Adipose tissue (tissue), 3 donors: Measurements from ENCODE around the gene SECISBP2. TPM values are rescaled to one million over a fixed set of nuclear protein-coding genes. Genes with fewer than 3 reads are reported as not detected.

ENCODE experiments used
- H3K27ac ChIP-seq: one replicate; pipeline ENCODE4 v1.5.1; 2013; ENCODE audit warnings: low read depth, low read length
- WGBS, 3 donors: extraction: QIAGEN DNeasy Blood & Tissue Kit; methylation state at CpG; one replicate each; pipeline ENCODE4 v1.1.7; 2013; 5-methylcytosine and 5-hydroxymethylcytosine counted together
- polyA plus RNA-seq, 3 donors: library from polyadenylated mRNA; stranded (reverse); fragments of 200-250 nt; gene quantifications; one replicate each; pipeline ENCODE4 v1.2.3, GENCODE V29; 2013
- donor health status: healthy with polysubstance abuse.
- donor health status: Bipolar disorder and iron deficiency.
- donor health status: healthy.

SECISBP2 gene
- polyA plus RNA-seq, 3 donors: 22.0 to 23.6 (median 23.4) TPM

- 77 to 88% (median 83%) methylated on average over 12 to 14 of the region's 14 CpGs for WGBS, 3 donors
- no peak overlapping the region for H3K27ac ChIP-seq
Observed at GRCh38 chr9:89372230-89372816, 54.0 kb downstream of the SECISBP2 start.

DNA sequence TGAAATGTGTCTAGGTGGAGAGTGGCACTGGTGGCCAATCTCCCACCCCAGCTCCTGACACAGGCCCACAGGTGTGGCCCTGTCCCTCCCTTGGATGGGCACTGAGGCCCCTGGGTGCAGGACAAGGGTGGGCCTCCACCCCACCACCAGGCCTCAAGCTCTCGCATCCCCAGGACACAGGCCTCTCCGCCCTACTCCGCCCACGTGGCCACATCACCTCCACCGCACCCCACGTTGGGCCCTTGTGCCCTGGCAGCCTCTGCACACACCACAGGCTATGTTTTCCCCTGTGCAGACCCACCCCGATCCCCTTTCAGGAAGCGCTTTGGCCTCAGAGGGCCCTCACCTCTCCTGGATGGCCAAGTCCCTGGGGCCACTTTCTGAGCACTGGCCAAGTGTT, 54.7 kb downstream of the SECISBP2 start:
- WGBS, 3 donors: 88 to 98% (median 93%) methylated on average over 8 of the region's 8 CpGs
- H3K27ac ChIP-seq: no peak overlapping the region

- no peak overlapping the region for H3K27ac ChIP-seq
- WGBS, 3 donors: 77 to 90% (median 81%) methylated on average over 4 of the region's 4 CpGs
Observed at GRCh38 chr9:89374176-89374575, 55.9 kb downstream of the SECISBP2 start.

- no peak overlapping the region for H3K27ac ChIP-seq
- WGBS, 3 donors: 37 to 70% (median 42%) methylated on average over 8 of the region's 8 CpGs
Observed at GRCh38 chr9:89375191-89375760, 57.0 kb downstream of the SECISBP2 start.

DNA sequence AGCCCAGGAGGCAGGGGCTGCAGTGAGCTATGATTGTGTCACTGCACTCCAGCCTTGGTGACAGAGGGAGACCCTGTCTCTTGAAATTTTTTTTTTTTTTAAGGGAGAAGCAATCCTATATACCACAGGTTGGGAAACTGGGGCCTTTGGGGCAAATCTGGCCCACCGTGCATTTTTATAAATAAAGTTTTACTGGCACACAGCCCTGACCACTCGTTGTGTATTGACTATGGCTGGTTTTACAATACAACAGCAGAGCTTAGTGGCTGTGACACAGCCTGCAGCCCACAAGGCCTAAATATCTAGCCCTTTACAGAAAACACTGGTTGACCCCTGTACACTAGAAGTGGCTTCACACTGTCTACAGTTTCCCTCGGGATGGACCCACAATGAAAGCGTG, 58.0 kb downstream of the SECISBP2 start:
- no peak overlapping the region for H3K27ac ChIP-seq
- WGBS, 3 donors: 83 to 93% (median 91%) methylated on average over 4 of the region's 4 CpGs

GRCh38 chr9:89376741-89377351, 58.5 kb downstream of the SECISBP2 start:
- WGBS, 3 donors: 84 to 91% (median 87%) methylated on average over 16 to 17 of the region's 17 CpGs
- H3K27ac ChIP-seq: no peak overlapping the region

DNA sequence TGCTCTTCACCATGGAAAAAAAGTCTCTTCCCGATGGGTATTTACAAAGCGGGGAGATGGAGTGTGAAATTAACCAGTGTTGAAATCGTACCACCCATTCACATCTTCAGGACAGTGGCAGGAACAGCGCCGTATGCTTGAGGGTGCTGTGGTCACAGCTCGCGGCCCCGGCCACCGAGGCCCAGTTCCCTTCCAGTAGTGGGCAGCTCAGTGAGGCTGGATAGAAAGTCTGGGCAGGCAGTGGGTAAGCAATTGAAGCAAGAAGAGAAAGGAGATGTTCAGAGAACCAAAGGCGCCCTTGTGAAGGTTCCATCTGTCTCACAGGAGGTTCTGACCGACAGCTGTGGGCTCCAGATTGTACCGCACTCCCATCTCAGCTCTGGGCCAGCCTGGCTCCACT, 59.1 kb downstream of the SECISBP2 start:
- H3K27ac ChIP-seq: no peak overlapping the region
- 72 to 95% (median 77%) methylated on average over 12 of the region's 12 CpGs for WGBS, 3 donors

DNA sequence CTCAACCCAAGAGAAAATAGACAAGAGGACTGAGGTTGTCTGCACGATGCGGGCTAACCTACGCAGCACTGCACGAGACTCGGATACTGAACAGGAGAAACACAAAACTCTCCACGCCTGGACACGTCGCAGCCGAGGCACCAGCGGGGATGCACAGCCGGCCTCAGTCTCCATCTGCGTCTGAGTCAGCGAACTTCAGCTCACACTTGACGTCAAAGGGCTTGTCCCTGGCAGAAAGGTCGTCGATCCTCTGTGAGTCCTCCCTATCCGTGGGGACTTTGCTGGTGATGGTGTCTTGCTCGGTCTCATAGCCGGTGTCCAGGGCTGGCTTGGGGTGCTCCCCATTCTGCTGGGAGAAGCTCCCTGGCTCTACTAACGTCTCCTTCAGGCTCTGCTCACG, 60.2 kb downstream of the SECISBP2 start:
- H3K27ac ChIP-seq: no peak overlapping the region
- 94 to 96% (median 95%) methylated on average over 21 of the region's 21 CpGs for WGBS, 3 donors

GRCh38 chr9:89379031-89379430, 60.7 kb downstream of the SECISBP2 start:
- H3K27ac ChIP-seq: no peak overlapping the region
- 93 to 95% (median 95%) methylated on average over 14 of the region's 14 CpGs for WGBS, 3 donors

DNA sequence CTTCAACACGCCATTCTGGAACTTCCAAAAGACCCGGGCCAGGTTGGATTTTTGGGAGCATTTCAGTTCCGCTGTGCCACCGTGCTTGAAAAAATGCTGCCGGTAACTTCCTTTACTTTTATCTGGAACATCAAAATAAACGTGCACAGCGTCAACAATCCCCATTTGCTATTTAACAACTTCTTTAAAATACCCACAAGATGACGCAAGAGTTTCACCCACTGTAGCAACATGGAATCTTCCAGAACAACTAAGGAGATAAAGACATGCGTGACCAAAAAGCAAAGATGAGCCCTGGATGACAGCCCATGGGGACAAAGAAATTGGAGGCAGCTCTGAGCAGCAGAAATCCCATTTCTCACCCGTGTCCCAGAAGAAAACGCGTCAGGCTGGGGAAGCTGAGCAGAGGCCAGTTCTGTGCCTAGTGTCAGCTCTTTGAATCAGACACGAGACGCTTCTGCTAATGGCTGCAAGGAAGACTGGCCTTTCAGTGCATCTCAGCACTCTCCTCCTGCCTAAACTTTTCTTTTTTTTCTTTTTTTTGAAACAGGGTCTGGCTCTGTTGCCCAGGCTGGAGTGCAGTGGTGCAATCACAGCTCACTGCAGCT, 61.3 kb downstream of the SECISBP2 start:
- WGBS, 3 donors: 63 to 87% (median 65%) methylated on average over 14 of the region's 14 CpGs
- no peak overlapping the region for H3K27ac ChIP-seq

GRCh38 chr9:89380437-89381307, 62.4 kb downstream of the SECISBP2 start:
- H3K27ac ChIP-seq: no peak overlapping the region
- WGBS, 3 donors: 88 to 92% (median 89%) methylated on average over 26 of the region's 26 CpGs

GRCh38 chr9:89381308-89381609, 63.0 kb downstream of the SECISBP2 start:
- H3K27ac ChIP-seq: no peak overlapping the region
- WGBS, 3 donors: 93 to 95% (median 95%) methylated on average over 4 of the region's 4 CpGs

DNA sequence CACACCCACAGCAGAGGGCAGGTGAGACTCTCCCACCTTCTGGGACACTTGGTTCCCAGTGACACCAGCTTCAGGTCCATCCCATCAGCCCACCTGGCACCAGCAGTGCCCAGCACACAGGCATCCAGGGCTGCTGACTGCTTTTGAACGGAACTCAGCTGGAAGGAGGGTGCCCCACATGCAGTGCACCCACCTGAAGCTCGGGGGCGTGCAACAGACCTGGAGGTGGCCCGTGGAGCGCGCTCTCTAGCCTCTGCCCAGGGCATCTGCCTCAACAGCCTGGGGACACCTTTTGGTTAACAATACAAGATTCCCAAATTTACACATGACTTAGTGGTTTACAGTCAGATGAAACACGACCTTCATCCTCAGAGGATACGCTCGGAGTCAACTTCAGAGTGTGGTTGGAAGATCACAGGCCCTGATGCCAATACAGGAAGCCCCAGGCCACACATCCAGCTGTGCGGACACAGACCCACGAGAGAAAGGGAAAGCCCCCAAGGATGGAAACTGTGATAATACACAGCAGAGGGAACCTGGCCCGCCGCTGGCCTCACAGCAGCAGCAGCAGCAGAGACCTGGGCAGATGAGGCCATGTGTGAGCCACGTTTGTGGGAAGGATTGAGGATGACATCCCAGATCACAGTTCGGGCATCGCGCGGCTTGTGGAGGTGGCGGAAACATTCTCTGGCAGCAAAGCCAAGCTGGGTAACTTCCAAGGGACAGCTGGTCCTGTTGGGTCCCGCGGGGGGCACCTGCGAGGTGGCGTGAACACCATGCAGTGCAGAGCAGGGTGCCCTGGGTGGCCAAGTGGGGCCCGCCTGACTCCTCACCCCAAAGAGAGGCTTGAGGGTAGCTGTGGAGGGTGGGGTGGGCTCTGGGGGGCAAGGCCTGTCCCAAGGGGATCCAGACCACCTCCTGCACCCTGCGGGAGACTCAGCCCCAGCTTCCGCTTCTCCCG, 64.0 kb downstream of the SECISBP2 start:
- H3K27ac ChIP-seq: no peak overlapping the region
- WGBS, 3 donors: 79 to 84% (median 82%) methylated on average over 27 of the region's 27 CpGs

DNA sequence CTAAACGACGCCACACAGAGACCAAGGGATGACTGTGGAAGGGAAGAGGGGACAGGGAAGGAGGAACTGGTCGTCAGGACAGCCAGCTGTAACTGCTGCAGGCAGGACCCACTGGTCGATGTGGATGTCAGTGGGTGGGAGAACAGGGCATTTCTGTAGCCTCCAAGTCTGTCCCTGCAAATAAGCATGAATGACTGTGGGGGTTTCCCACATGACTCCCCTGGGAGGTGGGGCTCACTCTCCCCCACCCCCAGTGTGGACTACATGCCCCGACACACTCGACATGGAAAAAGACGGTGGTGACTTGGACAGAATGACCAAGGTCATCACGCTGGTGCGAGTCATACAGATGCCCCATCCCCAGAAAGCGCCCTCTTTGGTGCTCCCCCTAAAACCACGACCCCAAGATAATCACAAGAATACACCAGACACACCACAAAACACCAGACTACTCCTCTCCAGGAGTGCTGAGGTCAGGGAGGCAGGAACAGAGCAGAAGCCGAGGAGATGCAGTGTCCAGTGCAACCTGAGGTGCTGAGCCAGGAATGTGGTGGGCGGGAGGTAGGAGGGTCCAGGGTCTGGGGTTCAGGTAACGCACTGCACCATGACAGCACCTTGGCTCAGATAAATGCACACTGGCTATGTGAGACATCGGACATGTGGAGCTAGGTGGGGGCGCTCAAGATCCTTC, 64.9 kb downstream of the SECISBP2 start:
- 82 to 86% (median 84%) methylated on average over 16 of the region's 16 CpGs for WGBS, 3 donors
- H3K27ac ChIP-seq: no peak overlapping the region

DNA sequence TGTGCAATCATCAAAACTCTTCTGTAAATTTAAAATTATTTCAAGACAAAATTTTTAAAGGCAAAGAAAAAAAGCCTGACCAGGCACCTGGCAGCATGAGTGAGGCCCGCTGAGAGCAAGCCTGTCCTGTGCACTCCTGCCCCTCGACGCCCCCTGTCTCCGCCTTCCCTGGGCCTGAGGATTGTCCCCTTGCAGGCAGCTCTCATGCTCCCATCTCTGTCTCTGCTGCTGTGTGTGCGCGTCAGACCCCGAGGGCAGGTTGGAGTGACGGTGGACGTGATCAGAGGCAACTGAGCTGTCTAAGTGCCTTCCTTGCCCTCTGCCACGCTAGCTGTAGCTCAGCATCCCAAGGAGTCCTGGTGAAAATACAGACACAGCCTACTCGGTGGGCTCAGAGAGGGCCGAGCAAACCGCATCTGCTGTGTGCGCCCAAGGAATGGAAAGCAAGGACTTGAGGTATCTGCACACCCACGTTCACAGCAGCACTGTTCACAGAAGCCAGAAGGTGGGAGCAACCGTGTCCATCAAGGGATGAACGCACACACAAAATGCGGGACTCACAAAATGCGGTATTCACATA, 65.5 kb downstream of the SECISBP2 start:
- H3K27ac ChIP-seq: no peak overlapping the region
- 93 to 94% (median 94%) methylated on average over 19 of the region's 19 CpGs for WGBS, 3 donors

DNA sequence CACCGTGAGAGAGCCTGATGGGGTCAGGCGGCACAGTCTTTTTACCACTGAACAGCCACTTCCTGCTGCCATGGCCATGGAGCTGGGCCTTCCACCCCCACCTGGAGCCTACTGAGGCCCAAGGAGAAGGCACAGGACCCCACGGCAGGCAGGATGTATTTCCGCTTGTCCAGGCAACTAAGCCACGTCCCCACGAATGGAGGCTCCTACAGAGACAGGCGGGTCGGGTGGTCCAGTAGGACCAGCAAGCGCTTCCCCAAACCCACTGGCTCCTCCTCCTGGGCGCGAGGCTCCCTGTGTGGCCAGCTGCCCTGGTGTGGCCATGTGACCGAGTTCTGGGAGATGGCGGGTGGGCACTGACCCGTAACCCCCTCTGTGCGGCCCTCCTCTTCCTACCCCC, 66.5 kb downstream of the SECISBP2 start:
- 91 to 97% (median 93%) methylated on average over 14 to 15 of the region's 15 CpGs for WGBS, 3 donors
- no peak overlapping the region for H3K27ac ChIP-seq

DNA sequence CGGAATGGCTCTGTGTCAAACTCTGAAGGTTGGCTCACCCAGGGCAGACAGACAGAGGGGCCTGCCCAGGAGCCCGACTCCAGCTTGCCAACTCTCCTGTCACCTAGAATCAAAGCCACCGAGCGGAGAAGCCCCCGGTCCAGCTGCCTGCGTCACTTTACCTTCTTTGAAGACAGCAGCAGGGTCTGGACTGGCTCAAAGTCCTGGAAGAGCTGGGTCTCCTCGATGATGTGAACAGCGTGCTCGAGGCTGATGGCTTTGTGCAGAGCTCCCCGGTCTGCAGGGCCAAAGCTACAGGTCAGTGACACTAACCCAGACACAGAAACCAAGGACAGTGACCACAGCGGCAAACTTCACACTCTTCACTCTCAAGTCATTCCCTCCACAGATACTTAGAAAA, 67.9 kb downstream of the SECISBP2 start:
- no peak overlapping the region for H3K27ac ChIP-seq
- WGBS, 3 donors: 92 to 95% (median 95%) methylated on average over 11 of the region's 11 CpGs
